ENCODE results near the gene SELENON.
A peak's percentile ranks its signal among the peaks of the same experiment; 100 is the strongest.

Gene SELENON

DNA sequence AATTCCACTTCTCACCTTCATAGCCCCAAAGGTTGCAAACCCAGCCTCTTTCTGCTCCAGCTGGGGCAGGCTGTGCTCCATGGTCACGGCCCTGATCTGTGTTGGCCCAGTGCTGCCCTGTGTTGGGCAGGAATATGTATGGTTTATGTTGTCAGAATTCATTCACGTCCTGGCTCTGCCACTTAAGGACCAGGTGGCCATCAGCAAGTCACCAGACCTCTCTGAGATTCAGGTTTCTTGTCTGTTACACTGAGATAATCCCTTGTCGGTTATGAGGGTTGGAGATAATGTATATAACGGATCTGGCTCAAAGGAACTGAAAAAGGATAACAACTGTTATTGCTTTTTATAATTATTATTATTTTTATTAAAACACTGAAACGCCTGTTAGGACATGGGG is 39.1 kb upstream of the SELENON start:
- no peaks in the 10 kb centered on the region for H3K9me3 ChIP-seq (ENCODE audit: control insufficient read depth, low read length)
- DNase-seq: no peak
- no peaks in the 10 kb centered on the region for H3K27me3 ChIP-seq (replicated peaks; ENCODE audit: control insufficient read depth, insufficient read depth, low read length, poor library complexity, severe bottlenecking)
- H3K4me1 ChIP-seq (ENCODE audit: control insufficient read depth, insufficient read depth, low read length, poor library complexity, severe bottlenecking): peaks cover 3% of the 10 kb centered on the region
- peaks cover 12% of the 10 kb centered on the region for H3K36me3 ChIP-seq (ENCODE audit: control insufficient read depth, insufficient read depth, low read length)
- H3K27ac ChIP-seq (ENCODE audit: insufficient read depth, low read length, poor library complexity, severe bottlenecking): no peak overlapping the region
- no peak overlapping the region for H3K4me3 ChIP-seq (ENCODE audit: insufficient read depth, low read depth, low read length, poor library complexity, severe bottlenecking)

- DNase-seq: no peak
- no peak overlapping the region for H3K27ac ChIP-seq (ENCODE audit: insufficient read depth, low read length, poor library complexity, severe bottlenecking)
- no peak overlapping the region for H3K4me3 ChIP-seq (ENCODE audit: insufficient read depth, low read depth, low read length, poor library complexity, severe bottlenecking)
- no peaks in the 10 kb centered on the region for H3K27me3 ChIP-seq (replicated peaks; ENCODE audit: control insufficient read depth, insufficient read depth, low read length, poor library complexity, severe bottlenecking)
- no peaks in the 10 kb centered on the region for H3K9me3 ChIP-seq (ENCODE audit: control insufficient read depth, low read length)
- peaks cover 12% of the 10 kb centered on the region for H3K36me3 ChIP-seq (ENCODE audit: control insufficient read depth, insufficient read depth, low read length)
- H3K4me1 ChIP-seq (ENCODE audit: control insufficient read depth, insufficient read depth, low read length, poor library complexity, severe bottlenecking): no peaks in the 10 kb centered on the region
Observed at GRCh38 chr1:25763493-25763892, 36.5 kb upstream of the SELENON start.

GRCh38 chr1:25765136-25765922 is 34.7 kb upstream of the SELENON start:
- H3K36me3 ChIP-seq (ENCODE audit: control insufficient read depth, insufficient read depth, low read length): peaks cover 12% of the 10 kb centered on the region
- no peaks in the 10 kb centered on the region for H3K4me1 ChIP-seq (ENCODE audit: control insufficient read depth, insufficient read depth, low read length, poor library complexity, severe bottlenecking)
- no peaks in the 10 kb centered on the region for H3K9me3 ChIP-seq (ENCODE audit: control insufficient read depth, low read length)
- no peak for DNase-seq
- no peak overlapping the region for H3K4me3 ChIP-seq (ENCODE audit: insufficient read depth, low read depth, low read length, poor library complexity, severe bottlenecking)
- no peaks in the 10 kb centered on the region for H3K27me3 ChIP-seq (replicated peaks; ENCODE audit: control insufficient read depth, insufficient read depth, low read length, poor library complexity, severe bottlenecking)
- no peak overlapping the region for H3K27ac ChIP-seq (ENCODE audit: insufficient read depth, low read length, poor library complexity, severe bottlenecking)

- Histone ChIP-seq H3K4me3 (ENCODE audit: insufficient read depth, low read depth, low read length, poor library complexity, severe bottlenecking) (no peak overlapping the region), H3K4me1 (ENCODE audit: control insufficient read depth, insufficient read depth, low read length, poor library complexity, severe bottlenecking) (no peaks in the 10 kb centered on the region), H3K27ac (ENCODE audit: insufficient read depth, low read length, poor library complexity, severe bottlenecking) (no peak overlapping the region), H3K27me3 (replicated peaks; ENCODE audit: control insufficient read depth, insufficient read depth, low read length, poor library complexity, severe bottlenecking) (no peaks in the 10 kb centered on the region), H3K36me3 (ENCODE audit: control insufficient read depth, insufficient read depth, low read length) (peaks cover 12% of the 10 kb centered on the region), H3K9me3 (ENCODE audit: control insufficient read depth, low read length) (no peaks in the 10 kb centered on the region)
- no peak for DNase-seq
Observed at GRCh38 chr1:25765923-25766589, 33.9 kb upstream of the SELENON start.

GRCh38 chr1:25766721-25767436 is 33.1 kb upstream of the SELENON start:
- no peak for DNase-seq
- H3K36me3 ChIP-seq (ENCODE audit: control insufficient read depth, insufficient read depth, low read length): peaks cover 12% of the 10 kb centered on the region
- peaks cover 7% of the 10 kb centered on the region for H3K4me1 ChIP-seq (ENCODE audit: control insufficient read depth, insufficient read depth, low read length, poor library complexity, severe bottlenecking)
- H3K4me3 ChIP-seq (ENCODE audit: insufficient read depth, low read depth, low read length, poor library complexity, severe bottlenecking): no peak overlapping the region
- no peak overlapping the region for H3K27ac ChIP-seq (ENCODE audit: insufficient read depth, low read length, poor library complexity, severe bottlenecking)
- no peaks in the 10 kb centered on the region for H3K9me3 ChIP-seq (ENCODE audit: control insufficient read depth, low read length)
- H3K27me3 ChIP-seq (replicated peaks; ENCODE audit: control insufficient read depth, insufficient read depth, low read length, poor library complexity, severe bottlenecking): no peaks in the 10 kb centered on the region

GRCh38 chr1:25767437-25767770 is 32.6 kb upstream of the SELENON start:
- Histone ChIP-seq H3K4me3 (ENCODE audit: insufficient read depth, low read depth, low read length, poor library complexity, severe bottlenecking) (no peak overlapping the region), H3K9me3 (ENCODE audit: control insufficient read depth, low read length) (no peaks in the 10 kb centered on the region), H3K27me3 (replicated peaks; ENCODE audit: control insufficient read depth, insufficient read depth, low read length, poor library complexity, severe bottlenecking) (no peaks in the 10 kb centered on the region), H3K36me3 (ENCODE audit: control insufficient read depth, insufficient read depth, low read length) (peaks cover 12% of the 10 kb centered on the region), H3K4me1 (ENCODE audit: control insufficient read depth, insufficient read depth, low read length, poor library complexity, severe bottlenecking) (peaks cover 9% of the 10 kb centered on the region), H3K27ac (ENCODE audit: insufficient read depth, low read length, poor library complexity, severe bottlenecking) (no peak overlapping the region)
- no peak for DNase-seq

DNA sequence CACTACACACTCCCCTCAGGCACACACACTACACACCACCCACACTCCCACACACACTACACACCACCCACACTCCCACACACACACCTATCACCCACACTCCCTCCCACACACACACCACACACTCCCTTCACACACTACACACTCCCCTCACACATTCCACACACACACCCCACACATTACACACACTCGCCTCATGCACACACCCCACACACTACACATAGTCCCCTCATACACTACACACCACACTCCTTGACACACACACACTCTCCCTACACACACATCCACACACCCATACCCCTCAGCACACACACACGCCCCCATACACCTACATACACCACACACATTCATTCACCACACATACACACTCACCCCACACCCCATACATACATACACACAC is 31.0 kb upstream of the SELENON start:
- Histone ChIP-seq H3K36me3 (ENCODE audit: control insufficient read depth, insufficient read depth, low read length) (peaks cover 10% of the 10 kb centered on the region), H3K27ac (ENCODE audit: insufficient read depth, low read length, poor library complexity, severe bottlenecking) (peak overlapping the region; percentile 1), H3K4me3 (ENCODE audit: insufficient read depth, low read depth, low read length, poor library complexity, severe bottlenecking) (no peak overlapping the region), H3K9me3 (ENCODE audit: control insufficient read depth, low read length) (no peaks in the 10 kb centered on the region), H3K27me3 (replicated peaks; ENCODE audit: control insufficient read depth, insufficient read depth, low read length, poor library complexity, severe bottlenecking) (no peaks in the 10 kb centered on the region), H3K4me1 (ENCODE audit: control insufficient read depth, insufficient read depth, low read length, poor library complexity, severe bottlenecking) (peaks cover 22% of the 10 kb centered on the region)
- no peak for DNase-seq

- peak overlapping the region; percentile 26 for H3K27ac ChIP-seq (ENCODE audit: insufficient read depth, low read length, poor library complexity, severe bottlenecking)
- H3K9me3 ChIP-seq (ENCODE audit: control insufficient read depth, low read length): no peaks in the 10 kb centered on the region
- no peak for DNase-seq
- H3K27me3 ChIP-seq (replicated peaks; ENCODE audit: control insufficient read depth, insufficient read depth, low read length, poor library complexity, severe bottlenecking): no peaks in the 10 kb centered on the region
- peaks cover 29% of the 10 kb centered on the region for H3K4me1 ChIP-seq (ENCODE audit: control insufficient read depth, insufficient read depth, low read length, poor library complexity, severe bottlenecking)
- H3K4me3 ChIP-seq (ENCODE audit: insufficient read depth, low read depth, low read length, poor library complexity, severe bottlenecking): no peak overlapping the region
- peaks cover 8% of the 10 kb centered on the region for H3K36me3 ChIP-seq (ENCODE audit: control insufficient read depth, insufficient read depth, low read length)
Observed at GRCh38 chr1:25769625-25770383, 30.2 kb upstream of the SELENON start.

GRCh38 chr1:25770541-25771220 is 29.3 kb upstream of the SELENON start:
- no peak overlapping the region for H3K4me3 ChIP-seq (ENCODE audit: insufficient read depth, low read depth, low read length, poor library complexity, severe bottlenecking)
- no peaks in the 10 kb centered on the region for H3K27me3 ChIP-seq (replicated peaks; ENCODE audit: control insufficient read depth, insufficient read depth, low read length, poor library complexity, severe bottlenecking)
- no peaks in the 10 kb centered on the region for H3K9me3 ChIP-seq (ENCODE audit: control insufficient read depth, low read length)
- H3K27ac ChIP-seq (ENCODE audit: insufficient read depth, low read length, poor library complexity, severe bottlenecking): peak overlapping the region; percentile 26
- DNase-seq: no peak
- peaks cover 36% of the 10 kb centered on the region for H3K4me1 ChIP-seq (ENCODE audit: control insufficient read depth, insufficient read depth, low read length, poor library complexity, severe bottlenecking)
- H3K36me3 ChIP-seq (ENCODE audit: control insufficient read depth, insufficient read depth, low read length): peaks cover under 1% of the 10 kb centered on the region
